A673 (cell line): ENCODE measurements around the gene MT1B.

ENCODE experiments used
- EZH2 ChIP-seq: fragments of 200-600 bp; sonication (generic); IDR thresholded peaks from 2 replicates; pipeline ENCODE4 v1.6.1; 2017; ENCODE audit warnings: borderline replicate concordance, low read depth, mild to moderate bottlenecking, mixed read lengths, antibody characterized with exemption, low read length; ENCODE audit not compliant: poor library complexity, severe bottlenecking
- TF ChIP-seq, protein P1 (sequence below): fragments of 300-800, 200-600 bp; sonication (generic); conservative IDR thresholded peaks from 2 replicates; pipeline ENCODE4 v1.5.1; 2017; ENCODE audit warnings: low read depth, mild to moderate bottlenecking, antibody characterized with exemption, low read length, moderate library complexity, mixed read lengths

DNA sequence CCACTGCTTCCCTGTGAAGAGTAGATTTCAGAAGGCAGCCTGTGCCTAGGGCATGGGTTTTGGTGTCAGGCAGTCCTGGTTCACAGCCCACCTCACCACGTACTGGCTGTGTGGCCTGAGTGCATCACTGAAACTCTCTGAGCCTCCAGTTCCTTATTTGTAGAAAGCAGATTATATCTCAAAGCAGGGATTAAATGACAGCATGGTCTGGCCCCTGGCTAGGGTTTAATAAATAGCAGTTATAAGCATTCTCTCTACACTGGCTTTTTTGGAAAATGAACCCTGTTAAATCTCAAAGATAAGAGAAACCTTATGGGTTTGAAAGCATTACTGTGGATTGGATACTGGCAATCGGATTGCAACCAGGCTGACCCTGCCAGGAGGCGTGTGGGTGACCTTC lies 22.2 kb upstream of the MT1B start:
- no peak for TF ChIP-seq EZH2
- TF ChIP-seq, protein P1, sequence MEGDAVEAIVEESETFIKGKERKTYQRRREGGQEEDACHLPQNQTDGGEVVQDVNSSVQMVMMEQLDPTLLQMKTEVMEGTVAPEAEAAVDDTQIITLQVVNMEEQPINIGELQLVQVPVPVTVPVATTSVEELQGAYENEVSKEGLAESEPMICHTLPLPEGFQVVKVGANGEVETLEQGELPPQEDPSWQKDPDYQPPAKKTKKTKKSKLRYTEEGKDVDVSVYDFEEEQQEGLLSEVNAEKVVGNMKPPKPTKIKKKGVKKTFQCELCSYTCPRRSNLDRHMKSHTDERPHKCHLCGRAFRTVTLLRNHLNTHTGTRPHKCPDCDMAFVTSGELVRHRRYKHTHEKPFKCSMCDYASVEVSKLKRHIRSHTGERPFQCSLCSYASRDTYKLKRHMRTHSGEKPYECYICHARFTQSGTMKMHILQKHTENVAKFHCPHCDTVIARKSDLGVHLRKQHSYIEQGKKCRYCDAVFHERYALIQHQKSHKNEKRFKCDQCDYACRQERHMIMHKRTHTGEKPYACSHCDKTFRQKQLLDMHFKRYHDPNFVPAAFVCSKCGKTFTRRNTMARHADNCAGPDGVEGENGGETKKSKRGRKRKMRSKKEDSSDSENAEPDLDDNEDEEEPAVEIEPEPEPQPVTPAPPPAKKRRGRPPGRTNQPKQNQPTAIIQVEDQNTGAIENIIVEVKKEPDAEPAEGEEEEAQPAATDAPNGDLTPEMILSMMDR, result no peak
